ENCODE measurements around the gene PRR3.

The PRR3 gene

GRCh38 chr6:30541515-30542403 lies 15.3 kb upstream of the PRR3 start:
- DNase-seq = peak; percentile 86 to 87

GRCh38 chr6:30542404-30542725 lies 14.7 kb upstream of the PRR3 start:
- DNase-seq = peak; percentile 56 to 62

GRCh38 chr6:30542915-30543314 lies 14.2 kb upstream of the PRR3 start:
- no peak for DNase-seq

GRCh38 chr6:30543821-30544220 lies 13.3 kb upstream of the PRR3 start:
- peak; percentile 26 to 58 for DNase-seq

- peak; percentile 38 to 72 for DNase-seq
Measured at GRCh38 chr6:30544666-30545272, 12.3 kb upstream of the PRR3 start.

GRCh38 chr6:30547454-30547853 lies 9.6 kb upstream of the PRR3 start:
- no peak for DNase-seq

GRCh38 chr6:30548375-30548774 lies 8.7 kb upstream of the PRR3 start:
- no peak for DNase-seq

GRCh38 chr6:30554404-30554803 lies 2.7 kb upstream of the PRR3 start:
- DNase-seq = no peak

- DNase-seq = no peak
Measured at GRCh38 chr6:30554962-30555815, 1.9 kb upstream of the PRR3 start.

GRCh38 chr6:30555816-30556065 lies 1.4 kb upstream of the PRR3 start:
- no peak for DNase-seq

- DNase-seq = peak; percentile 98
Measured at GRCh38 chr6:30556066-30556905, 809 bp upstream of the PRR3 start, which contains the start of gene GNL1. Gene GNL1, minus strand, starts transcription at chr6:30556489. Its CDS starts 286 bp downstream, at chr6:30556203.

GRCh38 chr6:30557683-30557981 lies 537 bp downstream of the PRR3 start:
- DNase-seq = no peak

GRCh38 chr6:30560930-30561329 lies 3.8 kb downstream of the PRR3 start:
- DNase-seq = no peak

GRCh38 chr6:30562470-30563425 lies 5.7 kb downstream of the PRR3 start:
- no peak for DNase-seq

- no peak for DNase-seq
Measured at GRCh38 chr6:30564114-30564513, 7.0 kb downstream of the PRR3 start.

GRCh38 chr6:30565772-30566171 lies 8.7 kb downstream of the PRR3 start:
- DNase-seq = no peak

GRCh38 chr6:30568245-30568644 lies 11.2 kb downstream of the PRR3 start:
- peak; percentile 18 to 57 for DNase-seq

- no peak for DNase-seq
Measured at GRCh38 chr6:30570263-30570662, 13.2 kb downstream of the PRR3 start.

- no peak for DNase-seq
Measured at GRCh38 chr6:30570740-30571074, 13.6 kb downstream of the PRR3 start.

- peak; percentile 98 to 99 for DNase-seq
Measured at GRCh38 chr6:30571075-30571761, 14.1 kb downstream of the PRR3 start, which contains the start of gene ABCF1. Gene ABCF1, plus strand, starts transcription at chr6:30571442. Its CDS starts 46 bp downstream, at chr6:30571488.

- no peak for DNase-seq
Measured at GRCh38 chr6:30571762-30572082, 14.6 kb downstream of the PRR3 start.
